ENCODE measurements around the gene AFTPH.

AFTPH gene

GRCh38 chr2:64541547-64541946, 17.4 kb downstream of the AFTPH start:
- no peak overlapping the region for H3K27ac ChIP-seq
- TF ChIP-seq, protein P1, sequence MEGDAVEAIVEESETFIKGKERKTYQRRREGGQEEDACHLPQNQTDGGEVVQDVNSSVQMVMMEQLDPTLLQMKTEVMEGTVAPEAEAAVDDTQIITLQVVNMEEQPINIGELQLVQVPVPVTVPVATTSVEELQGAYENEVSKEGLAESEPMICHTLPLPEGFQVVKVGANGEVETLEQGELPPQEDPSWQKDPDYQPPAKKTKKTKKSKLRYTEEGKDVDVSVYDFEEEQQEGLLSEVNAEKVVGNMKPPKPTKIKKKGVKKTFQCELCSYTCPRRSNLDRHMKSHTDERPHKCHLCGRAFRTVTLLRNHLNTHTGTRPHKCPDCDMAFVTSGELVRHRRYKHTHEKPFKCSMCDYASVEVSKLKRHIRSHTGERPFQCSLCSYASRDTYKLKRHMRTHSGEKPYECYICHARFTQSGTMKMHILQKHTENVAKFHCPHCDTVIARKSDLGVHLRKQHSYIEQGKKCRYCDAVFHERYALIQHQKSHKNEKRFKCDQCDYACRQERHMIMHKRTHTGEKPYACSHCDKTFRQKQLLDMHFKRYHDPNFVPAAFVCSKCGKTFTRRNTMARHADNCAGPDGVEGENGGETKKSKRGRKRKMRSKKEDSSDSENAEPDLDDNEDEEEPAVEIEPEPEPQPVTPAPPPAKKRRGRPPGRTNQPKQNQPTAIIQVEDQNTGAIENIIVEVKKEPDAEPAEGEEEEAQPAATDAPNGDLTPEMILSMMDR (conservative IDR thresholded peaks at IDR 0.05): no peak
- TF ChIP-seq ZFX (IDR thresholded peaks at IDR 0.05): no peak

- TF ChIP-seq ZFX (IDR thresholded peaks at IDR 0.05): no peak
- TF ChIP-seq, protein P1 (conservative IDR thresholded peaks at IDR 0.05): no peak
- H3K27ac ChIP-seq: no peak overlapping the region
These were observed 18.2 kb downstream of the AFTPH start for GRCh38 chr2:64542071-64543007.

DNA sequence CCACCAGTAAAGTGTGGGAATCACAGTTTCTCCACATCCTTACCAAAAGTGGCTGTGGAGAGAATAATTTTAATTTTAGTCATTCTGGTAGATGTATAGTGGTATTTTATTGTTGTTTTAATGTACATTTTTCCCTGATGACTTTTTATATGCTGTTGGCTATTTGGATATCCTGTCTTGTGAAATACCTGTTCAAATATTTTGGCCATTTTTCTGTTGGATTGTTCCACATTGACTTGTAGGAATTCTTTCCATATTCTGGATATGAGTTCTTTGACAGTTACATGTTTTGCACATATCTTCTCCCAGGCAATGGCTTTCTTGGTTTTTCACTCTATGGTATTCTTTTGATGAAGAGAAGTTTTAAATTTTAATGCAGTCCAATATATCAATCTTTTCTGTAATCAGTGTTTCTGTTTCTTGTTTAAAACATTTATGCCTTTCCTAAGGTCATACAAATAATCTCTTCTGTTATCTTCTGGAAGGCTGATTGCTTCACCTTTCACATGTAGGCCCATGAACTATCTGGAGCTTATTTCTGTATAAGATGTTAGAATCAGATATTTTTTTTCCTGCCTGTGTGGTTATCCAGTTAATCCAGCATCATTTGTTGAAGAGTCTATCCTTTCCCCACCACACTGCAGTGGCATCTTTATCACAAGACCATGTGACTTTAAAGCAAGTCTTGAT, 19.0 kb downstream of the AFTPH start:
- no peak for TF ChIP-seq ZFX (IDR thresholded peaks at IDR 0.05)
- TF ChIP-seq, protein P1 (conservative IDR thresholded peaks at IDR 0.05): no peak
- H3K27ac ChIP-seq: no peak overlapping the region

- no peak overlapping the region for H3K27ac ChIP-seq
- TF ChIP-seq, protein P1 (conservative IDR thresholded peaks at IDR 0.05): no peak
- TF ChIP-seq ZFX (IDR thresholded peaks at IDR 0.05): no peak
These were observed 24.6 kb downstream of the AFTPH start for GRCh38 chr2:64548761-64549160.

- TF ChIP-seq, protein P1 (conservative IDR thresholded peaks at IDR 0.05): no peak
- no peak for TF ChIP-seq ZFX (IDR thresholded peaks at IDR 0.05)
- no peak overlapping the region for H3K27ac ChIP-seq
These were observed 25.9 kb downstream of the AFTPH start for GRCh38 chr2:64550042-64550441.

GRCh38 chr2:64551851-64552250, 27.7 kb downstream of the AFTPH start:
- TF ChIP-seq, protein P1 (conservative IDR thresholded peaks at IDR 0.05): no peak
- no peak for TF ChIP-seq ZFX (IDR thresholded peaks at IDR 0.05)
- no peak overlapping the region for H3K27ac ChIP-seq

- no peak overlapping the region for H3K27ac ChIP-seq
- TF ChIP-seq ZFX (IDR thresholded peaks at IDR 0.05): no peak
These were observed 30.0 kb downstream of the AFTPH start for GRCh38 chr2:64554117-64554516.

All from C4-2B (cell line).